HG03025 (cell line): ENCODE data around the gene GATA3.
A peak's percentile ranks its signal among the peaks of the same experiment; 100 is the strongest.

Experiments used
- ATAC-seq: cut with Tn5 transposase; IDR thresholded peaks from one replicate; pipeline ENCODE4 v1.9.1; 2021; ENCODE audit warnings: mild to moderate bottlenecking, moderate library complexity; ENCODE audit not compliant: unreplicated experiment, low FRiP score

GATA3 gene

GRCh38 chr10:8050556-8051108 lies 3.9 kb upstream of the GATA3 start:
- no peak for ATAC-seq

GRCh38 chr10:8051109-8051821 lies 3.2 kb upstream of the GATA3 start:
- no peak for ATAC-seq

GRCh38 chr10:8051851-8052257 lies 2.6 kb upstream of the GATA3 start:
- ATAC-seq, result no peak

DNA sequence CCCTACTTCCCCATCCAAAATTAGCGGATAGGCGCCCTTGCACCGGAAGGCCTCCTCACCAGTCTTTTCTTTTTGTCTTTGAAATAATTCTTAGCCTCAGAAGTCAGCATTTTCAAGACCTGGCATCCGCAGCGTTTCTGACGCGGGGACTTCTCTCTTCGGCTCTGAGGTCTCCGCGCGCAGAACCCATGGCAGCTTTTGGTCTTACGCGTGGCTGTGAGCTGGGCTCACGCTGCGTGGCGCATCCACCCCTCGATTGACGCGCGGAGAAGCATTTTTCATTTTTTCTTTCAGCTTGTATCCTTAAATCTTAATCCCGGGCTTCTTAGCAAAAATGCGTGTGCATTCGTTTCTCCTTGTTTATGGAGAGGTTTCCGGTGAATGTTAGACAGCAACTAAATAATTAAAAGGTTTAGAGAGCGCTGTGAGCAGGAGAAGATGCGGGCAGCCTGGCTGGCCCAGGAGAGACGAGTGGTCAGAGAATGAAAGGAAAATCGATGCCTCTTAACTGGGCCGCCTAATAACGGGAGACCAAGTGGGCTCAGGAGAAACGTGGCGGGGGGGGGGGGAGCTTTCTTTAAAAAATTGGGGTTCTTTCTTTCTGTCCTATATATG lies 2.0 kb upstream of the GATA3 start:
- ATAC-seq, result no peak

DNA sequence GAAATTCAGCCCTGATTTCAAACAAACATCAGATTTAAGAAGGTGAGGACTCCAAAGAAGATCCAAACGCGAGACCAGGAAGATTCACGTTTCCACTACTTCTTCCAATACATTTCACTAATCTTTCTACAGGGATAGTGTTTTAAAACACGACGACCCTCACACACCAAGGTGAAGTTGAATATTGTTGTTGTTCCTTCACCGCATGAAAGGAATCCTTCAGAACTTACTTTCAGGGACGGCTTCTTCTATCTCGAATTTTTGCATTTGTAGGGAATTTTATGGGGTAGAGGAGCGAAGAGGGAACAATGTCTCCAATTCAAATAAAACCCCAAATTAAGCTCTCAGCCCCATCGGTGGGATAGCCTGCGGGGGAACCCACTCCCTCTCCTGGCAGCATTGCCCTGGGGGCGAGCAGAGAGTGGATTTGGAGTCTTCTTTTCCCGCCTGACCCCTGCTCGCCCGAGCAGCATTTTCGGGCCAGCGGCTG lies 1.5 kb upstream of the GATA3 start:
- no peak for ATAC-seq

DNA sequence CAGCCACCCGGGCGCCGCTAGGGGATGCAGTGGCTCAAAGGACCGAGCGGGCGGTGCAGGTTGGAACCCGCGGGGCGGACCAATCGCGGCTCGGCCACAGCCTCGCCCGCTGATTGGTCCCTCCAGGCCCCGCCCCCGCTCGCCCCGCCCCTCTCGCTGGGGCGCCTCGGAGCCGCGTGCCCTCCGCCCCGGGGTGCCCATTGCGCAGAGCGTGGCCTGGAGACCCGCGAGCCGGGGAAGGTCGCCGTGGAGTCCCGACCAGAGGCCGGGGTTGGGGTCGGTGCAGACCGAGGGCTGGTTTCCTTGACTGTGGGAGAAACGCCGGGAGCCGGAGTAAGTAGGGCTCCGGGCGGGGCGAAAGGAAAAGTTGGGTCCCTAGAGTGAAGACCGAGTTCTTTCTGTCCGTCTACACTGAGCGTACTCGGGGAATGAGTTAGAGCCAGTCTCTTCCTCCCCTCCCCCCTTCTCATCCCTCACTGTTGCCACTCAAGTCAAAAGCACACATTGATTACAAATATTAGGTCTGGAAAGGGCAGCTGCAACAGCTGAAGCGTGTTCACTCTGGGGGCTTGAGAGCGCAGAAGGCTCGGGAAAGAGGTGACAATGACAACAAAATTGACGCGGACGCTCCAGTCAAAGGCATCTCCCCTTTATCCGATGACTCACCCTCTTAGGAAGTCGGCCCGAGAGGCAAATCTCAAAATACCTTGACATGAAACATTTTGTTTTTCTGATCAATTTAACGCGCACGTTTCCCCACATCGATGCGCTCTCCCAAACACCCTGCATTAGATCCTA lies 843 bp upstream of the GATA3 start:
- ATAC-seq, result peak; percentile 58

DNA sequence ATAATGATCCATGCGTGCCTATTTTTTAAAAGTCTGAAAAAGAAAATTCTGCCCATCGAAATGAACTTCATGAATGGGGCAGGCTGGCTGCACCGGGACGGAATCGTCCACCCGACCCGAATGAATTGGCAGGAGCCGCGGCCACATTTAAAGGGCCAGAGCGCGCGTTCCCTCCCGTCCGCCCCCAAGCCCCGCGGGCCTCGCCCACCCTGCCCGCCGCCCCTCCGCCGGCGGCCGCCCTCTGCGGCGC lies 319 bp upstream of the GATA3 start:
- ATAC-seq, result peak; percentile 26

GRCh38 chr10:8055420-8056349 lies 1.2 kb downstream of the GATA3 start:
- no peak for ATAC-seq

DNA sequence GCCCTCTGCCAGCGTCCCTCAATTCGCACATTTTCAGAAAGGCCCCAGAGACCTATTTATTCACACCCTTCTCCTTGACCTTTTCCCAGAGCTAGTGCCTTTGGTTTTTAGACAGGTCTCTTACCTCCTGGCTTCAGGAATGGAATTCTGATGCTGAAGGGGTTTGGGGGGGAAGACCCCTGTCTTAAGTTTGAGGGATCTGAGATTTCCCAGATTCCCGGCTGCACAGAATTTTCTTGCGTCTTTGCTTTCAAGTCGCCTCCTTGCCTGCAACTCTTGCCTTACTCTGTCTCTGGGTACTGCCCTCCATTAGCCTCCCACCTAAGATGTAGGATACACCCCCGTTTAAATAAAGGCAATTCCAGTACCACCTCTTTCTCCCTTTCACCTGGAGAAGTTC lies 1.9 kb downstream of the GATA3 start:
- ATAC-seq, result no peak

GRCh38 chr10:8056871-8057331 lies 2.4 kb downstream of the GATA3 start:
- ATAC-seq, result no peak

- no peak for ATAC-seq
These were observed 3.3 kb downstream of the GATA3 start for GRCh38 chr10:8057636-8058273.

GRCh38 chr10:8058274-8059111 lies 4.0 kb downstream of the GATA3 start:
- ATAC-seq, result no peak

GRCh38 chr10:8059191-8059936 lies 4.9 kb downstream of the GATA3 start:
- no peak for ATAC-seq

- peak; percentile 54 for ATAC-seq
These were observed 5.7 kb downstream of the GATA3 start for GRCh38 chr10:8060010-8060703.

GRCh38 chr10:8060704-8061121 lies 6.2 kb downstream of the GATA3 start:
- ATAC-seq, result no peak

DNA sequence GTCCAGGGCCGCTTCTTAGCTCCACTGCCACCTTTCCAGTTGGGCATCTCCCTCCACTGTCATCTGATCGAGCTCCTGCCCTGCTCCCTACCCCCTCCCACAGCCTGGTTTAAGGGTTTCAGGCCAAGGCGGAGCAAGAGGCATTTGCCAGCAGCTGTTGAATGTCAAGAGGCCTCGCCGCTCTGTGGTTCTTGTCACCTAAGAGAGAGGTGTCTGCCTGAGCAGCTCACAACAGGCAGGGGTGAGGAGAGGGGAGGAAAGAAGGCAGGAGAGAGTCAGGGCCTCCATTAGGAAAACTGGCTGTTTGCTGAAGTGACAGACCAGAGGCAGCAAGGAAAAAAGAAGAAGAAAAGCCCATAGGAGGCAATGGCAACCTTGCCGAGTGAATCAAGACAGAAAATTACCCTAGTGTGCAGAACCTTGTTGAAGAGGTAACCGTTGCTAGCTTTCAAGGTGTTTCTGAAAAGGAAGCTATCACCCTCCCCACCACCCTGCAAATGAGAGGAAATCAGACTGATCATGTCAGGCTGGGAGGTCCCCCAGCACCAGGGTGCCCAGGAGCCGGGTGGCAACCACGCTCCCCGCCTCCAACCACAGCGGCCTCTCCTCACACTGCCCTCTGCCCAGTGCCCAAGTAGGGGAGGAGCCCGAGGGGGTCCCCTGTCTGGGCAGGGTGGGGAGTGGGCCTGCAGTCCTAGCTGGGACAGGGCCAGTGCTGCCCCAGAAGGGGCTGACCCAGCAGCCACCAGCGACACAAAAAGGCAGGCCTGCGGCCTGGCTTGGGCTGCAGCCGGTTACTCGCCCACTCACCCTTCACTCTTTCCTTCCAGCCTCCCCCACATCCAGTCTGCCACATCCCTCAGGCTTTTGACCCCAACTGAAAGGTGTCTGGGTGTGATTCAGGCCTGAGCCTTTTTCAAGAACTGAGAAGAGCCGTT lies 7.1 kb downstream of the GATA3 start:
- ATAC-seq, result no peak
